Neural progenitor cell (in vitro differentiated cells): ENCODE measurements around the gene NR2F1-AS1. TPM values are rescaled to one million over a fixed set of nuclear protein-coding genes. Genes with fewer than 3 reads are reported as not detected.

Source experiments
- DNase-seq: peaks from one replicate; pipeline ENCODE4 v3.0.0-alpha.2; 2016; ENCODE audit warnings: low spot score
- H2AFZ ChIP-seq: fragments of 200-600 bp; sonication (generic); replicated peaks from 2 replicates; pipeline ENCODE4 v1.6.1; 2016; ENCODE audit warnings: antibody characterized with exemption
- H3F3A ChIP-seq: fragments of 200-600 bp; sonication (generic); 2 replicates; pipeline ENCODE4 v1.6.1; 2016; ENCODE audit warnings: antibody characterized with exemption, low read depth
- H3K27ac ChIP-seq: fragments of 200-600 bp; sonication (generic); 2 replicates; pipeline ENCODE4 v1.5.1; 2016; ENCODE audit warnings: mild to moderate bottlenecking
- H3K27me3 ChIP-seq: fragments of 200-600 bp; sonication (generic); 2 replicates; pipeline ENCODE4 v1.6.1; 2016; ENCODE audit warnings: mild to moderate bottlenecking, moderate library complexity
- H3K36me3 ChIP-seq: fragments of 200-600 bp; sonication (generic); 2 replicates; pipeline ENCODE4 v1.5.1; 2016
- H3K4me1 ChIP-seq: fragments of 200-600 bp; sonication (generic); 2 replicates; pipeline ENCODE4 v1.6.1; 2016; ENCODE audit warnings: mixed run types
- H3K4me2 ChIP-seq: fragments of 200-600 bp; sonication (generic); 2 replicates; pipeline ENCODE4 v1.6.1; 2016
- H3K4me3 ChIP-seq: fragments of 200-600 bp; sonication (generic); 2 replicates; pipeline ENCODE4 v1.5.1; 2016
- H3K79me2 ChIP-seq: fragments of 200-600 bp; sonication (generic); 2 replicates; pipeline ENCODE4 v1.6.1; 2016; ENCODE audit warnings: low read depth
- H3K9ac ChIP-seq: fragments of 200-600 bp; sonication (generic); 2 replicates; pipeline ENCODE4 v1.6.1; 2016
- H3K9me3 ChIP-seq: fragments of 200-600 bp; sonication (generic); 2 replicates; pipeline ENCODE4 v1.5.1; 2016; ENCODE audit warnings: low read depth
- H4K20me1 ChIP-seq: fragments of 200-600 bp; sonication (generic); 2 replicates; pipeline ENCODE4 v1.6.1; 2016; ENCODE audit warnings: low read depth
- H3K27ac Mint-ChIP-seq: 3 replicates; pipeline ENCODE4 v1.8.0; 2021; ENCODE audit warnings: mixed read lengths
- H3K27me3 Mint-ChIP-seq: 2 replicates; pipeline ENCODE4 v1.8.0; 2022; ENCODE audit warnings: low read depth, mild to moderate bottlenecking, inconsistent platforms, moderate library complexity, mixed read lengths; ENCODE audit not compliant: insufficient read depth
- H3K36me3 Mint-ChIP-seq: 3 replicates; pipeline ENCODE4 v1.8.0; 2021; ENCODE audit warnings: mixed read lengths
- H3K4me1 Mint-ChIP-seq: 3 replicates; pipeline ENCODE4 v1.8.0; 2021; ENCODE audit warnings: mixed read lengths
- H3K4me3 Mint-ChIP-seq: 3 replicates; pipeline ENCODE4 v1.8.0; 2021; ENCODE audit warnings: mild to moderate bottlenecking, moderate library complexity, mixed read lengths
- H3K9me3 Mint-ChIP-seq: 3 replicates; pipeline ENCODE4 v1.8.0; 2020; ENCODE audit warnings: mixed read lengths
- EZH2 ChIP-seq: fragments of 200-600 bp; sonication (generic); IDR thresholded peaks from 2 replicates; pipeline ENCODE4 v1.6.1; 2017; ENCODE audit warnings: antibody characterized with exemption, mild to moderate bottlenecking, moderate library complexity
- EZH2phosphoT487 ChIP-seq: fragments of 200-600 bp; sonication (generic); IDR thresholded peaks from 2 replicates; pipeline ENCODE4 v1.6.1; 2017; ENCODE audit warnings: antibody characterized with exemption
- total RNA-seq: library from RNA; depleted of rRNA; stranded (reverse); fragments of >200 nt; gene quantifications from 2 replicates; pipeline ENCODE4 v1.2.3, GENCODE V29; 2015; ENCODE audit warnings: low replicate concordance
- TF ChIP-seq, protein P1 (sequence below): fragments of 200-600 bp; sonication (generic); IDR thresholded peaks from 2 replicates; pipeline ENCODE4 v1.5.1; 2017; ENCODE audit warnings: antibody characterized with exemption, mild to moderate bottlenecking

Gene NR2F1-AS1
- total RNA-seq, 1 donor from 2014 or later, result 9.3 TPM

GRCh38 chr5:93600409-93601070, 19.5 kb upstream of the NR2F1-AS1 start:
- DNase-seq, result peak; percentile 27
- H3K4me3 Mint-ChIP-seq, result no peak overlapping the region
- peaks cover 5% of the 10 kb centered on the region for H3K36me3 Mint-ChIP-seq
- no peaks in the 10 kb centered on the region for H3K9me3 Mint-ChIP-seq
- H3K27ac Mint-ChIP-seq, result no peak overlapping the region
- peaks cover 100% of the 10 kb centered on the region for H3K27me3 ChIP-seq
- no peaks in the 10 kb centered on the region for H3K36me3 ChIP-seq
- TF ChIP-seq, protein P1, sequence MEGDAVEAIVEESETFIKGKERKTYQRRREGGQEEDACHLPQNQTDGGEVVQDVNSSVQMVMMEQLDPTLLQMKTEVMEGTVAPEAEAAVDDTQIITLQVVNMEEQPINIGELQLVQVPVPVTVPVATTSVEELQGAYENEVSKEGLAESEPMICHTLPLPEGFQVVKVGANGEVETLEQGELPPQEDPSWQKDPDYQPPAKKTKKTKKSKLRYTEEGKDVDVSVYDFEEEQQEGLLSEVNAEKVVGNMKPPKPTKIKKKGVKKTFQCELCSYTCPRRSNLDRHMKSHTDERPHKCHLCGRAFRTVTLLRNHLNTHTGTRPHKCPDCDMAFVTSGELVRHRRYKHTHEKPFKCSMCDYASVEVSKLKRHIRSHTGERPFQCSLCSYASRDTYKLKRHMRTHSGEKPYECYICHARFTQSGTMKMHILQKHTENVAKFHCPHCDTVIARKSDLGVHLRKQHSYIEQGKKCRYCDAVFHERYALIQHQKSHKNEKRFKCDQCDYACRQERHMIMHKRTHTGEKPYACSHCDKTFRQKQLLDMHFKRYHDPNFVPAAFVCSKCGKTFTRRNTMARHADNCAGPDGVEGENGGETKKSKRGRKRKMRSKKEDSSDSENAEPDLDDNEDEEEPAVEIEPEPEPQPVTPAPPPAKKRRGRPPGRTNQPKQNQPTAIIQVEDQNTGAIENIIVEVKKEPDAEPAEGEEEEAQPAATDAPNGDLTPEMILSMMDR, result no peak
- peak; percentile 1 for TF ChIP-seq EZH2
- H3K9me3 ChIP-seq, result no peaks in the 10 kb centered on the region
- H3K27me3 Mint-ChIP-seq, result peaks cover 37% of the 10 kb centered on the region
- H4K20me1 ChIP-seq, result peaks cover 92% of the 10 kb centered on the region
- no peak overlapping the region for H2AFZ ChIP-seq
- H3K27ac ChIP-seq, result no peak overlapping the region
- no peaks in the 10 kb centered on the region for H3K79me2 ChIP-seq
- no peak overlapping the region for H3K9ac ChIP-seq
- H3K4me3 ChIP-seq, result no peak overlapping the region
- peaks cover 56% of the 10 kb centered on the region for H3K4me1 ChIP-seq
- peaks cover 35% of the 10 kb centered on the region for H3K4me1 Mint-ChIP-seq
- H3K4me2 ChIP-seq, result no peak overlapping the region
- H3F3A ChIP-seq, result peaks cover 58% of the 10 kb centered on the region

DNA sequence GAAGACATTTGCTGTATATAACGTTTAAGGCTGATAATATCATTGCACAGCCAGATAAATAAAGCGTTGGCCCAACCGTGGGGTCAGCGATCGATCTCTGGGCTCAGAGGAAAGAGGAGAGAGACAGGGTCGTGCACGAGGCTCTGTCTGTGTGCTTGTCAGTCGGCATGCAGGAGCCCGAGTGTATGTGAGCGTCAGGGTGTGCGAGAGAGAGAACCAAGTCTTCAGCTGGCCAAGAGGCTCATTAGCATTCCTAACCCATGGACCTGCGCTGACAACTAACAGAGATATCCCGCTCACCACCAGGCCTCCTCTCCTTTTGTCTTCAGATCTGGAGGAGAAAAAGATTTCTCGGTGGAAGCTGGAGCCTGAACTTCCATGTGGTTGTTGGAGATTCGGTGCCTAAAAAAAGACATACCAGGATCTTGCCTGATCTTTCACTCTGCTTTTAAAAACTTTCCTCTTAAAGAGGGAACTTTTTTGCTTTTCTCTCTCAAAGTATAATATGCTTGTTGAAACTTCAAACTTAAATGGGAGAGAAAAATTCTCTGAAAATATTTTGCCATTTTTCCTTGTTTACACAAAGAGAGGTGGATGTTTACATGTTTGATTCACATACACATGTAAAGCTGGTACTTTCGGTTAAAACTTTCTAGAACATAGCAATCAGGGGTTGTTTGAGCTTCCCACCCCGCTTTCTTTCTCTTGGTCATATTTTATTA, 18.5 kb upstream of the NR2F1-AS1 start:
- Histone ChIP-seq H3K4me2 (peak overlapping the region; percentile 64), H3K4me3 (peak overlapping the region; percentile 24), H3K79me2 (no peaks in the 10 kb centered on the region), H3K9ac (no peak overlapping the region), H3K9me3 (no peaks in the 10 kb centered on the region), H3K27ac (no peak overlapping the region), H4K20me1 (peaks cover 94% of the 10 kb centered on the region), H3K36me3 (no peaks in the 10 kb centered on the region), H3F3A (peaks cover 65% of the 10 kb centered on the region), H3K27me3 (peaks cover 100% of the 10 kb centered on the region), H2AFZ (no peak overlapping the region), H3K4me1 (peaks cover 66% of the 10 kb centered on the region)
- Mint-ChIP-seq H3K36me3 (peaks cover 10% of the 10 kb centered on the region), H3K27me3 (peaks cover 28% of the 10 kb centered on the region), H3K4me1 (peaks cover 35% of the 10 kb centered on the region), H3K27ac (no peak overlapping the region), H3K4me3 (no peak overlapping the region), H3K9me3 (peaks cover 2% of the 10 kb centered on the region)
- no peak for TF ChIP-seq EZH2phosphoT487
- TF ChIP-seq, protein P1, result no peak
- peak; percentile 10 for TF ChIP-seq EZH2
- peak; percentile 81 for DNase-seq

DNA sequence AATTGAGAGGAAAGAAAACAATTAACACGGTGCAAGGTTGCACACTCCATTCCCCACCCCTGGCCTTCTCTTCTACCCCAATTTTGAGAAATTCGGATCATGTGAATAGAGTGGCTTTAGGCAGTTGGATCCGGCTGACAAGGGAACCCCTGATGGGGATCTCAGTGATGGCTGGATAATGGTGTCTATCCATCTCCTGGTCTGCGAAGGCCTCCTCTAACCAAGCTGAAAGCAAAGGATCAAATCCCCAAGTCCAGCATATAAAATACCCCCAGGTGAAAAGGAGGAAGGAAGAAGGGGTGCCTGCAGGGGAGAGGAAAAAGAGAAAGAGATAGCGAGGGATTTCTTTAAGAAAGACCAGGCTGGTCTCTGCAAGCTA, 18.0 kb upstream of the NR2F1-AS1 start:
- Histone ChIP-seq H3K4me3 (peak overlapping the region; percentile 24), H3F3A (peaks cover 65% of the 10 kb centered on the region), H4K20me1 (peaks cover 98% of the 10 kb centered on the region), H3K4me2 (peak overlapping the region; percentile 64), H3K9me3 (no peaks in the 10 kb centered on the region), H3K27ac (no peak overlapping the region), H3K36me3 (no peaks in the 10 kb centered on the region), H3K4me1 (peaks cover 66% of the 10 kb centered on the region), H3K9ac (no peak overlapping the region), H2AFZ (no peak overlapping the region), H3K79me2 (no peaks in the 10 kb centered on the region), H3K27me3 (peaks cover 100% of the 10 kb centered on the region)
- Mint-ChIP-seq H3K27ac (no peak overlapping the region), H3K36me3 (peaks cover 16% of the 10 kb centered on the region), H3K4me1 (peaks cover 39% of the 10 kb centered on the region), H3K4me3 (no peak overlapping the region), H3K27me3 (peaks cover 29% of the 10 kb centered on the region), H3K9me3 (peaks cover 2% of the 10 kb centered on the region)
- TF ChIP-seq, protein P1, result no peak
- TF ChIP-seq EZH2phosphoT487, result peak; percentile 1
- peak; percentile 67 for TF ChIP-seq EZH2
- DNase-seq, result peak; percentile 21
